Measurements from ENCODE around the gene TBC1D22A. TPM values are rescaled to one million over a fixed set of nuclear protein-coding genes. Genes with fewer than 3 reads are reported as not detected.

TBC1D22A gene
- total and polyA plus RNA-seq, 2 experiments from 2014 or later, result 9.6 to 13.3 TPM

- H3K4me1 ChIP-seq (ENCODE audit: insufficient read depth), result peaks cover 3% of the 10 kb centered on the region; the same call in 1 of the 2 replicates
- no peak overlapping the region for H2AFZ ChIP-seq
- H3K27ac ChIP-seq (ENCODE audit: low read depth), result no peak overlapping the region
- H3K27ac Mint-ChIP-seq, result no peak overlapping the region
- no peak overlapping the region for H3K4me3 ChIP-seq
- ATAC-seq (no peak), DNase-seq (ENCODE audit: low spot score) (no peak)
- H3F3A ChIP-seq (replicated peaks; ENCODE audit: low read depth), result 0 out of 2 replicates have a peak, but pooled peaks cover 3% of the 10 kb centered on the region
- no peaks in the 10 kb centered on the region for H3K27me3 ChIP-seq (ENCODE audit: insufficient read depth)
- peaks cover 20% of the 10 kb centered on the region for H3K36me3 Mint-ChIP-seq (ENCODE audit: low read depth)
- H3K9me2 ChIP-seq (ENCODE audit: insufficient read depth), result no peaks in the 10 kb centered on the region
- peaks cover 5% of the 10 kb centered on the region for H4K20me1 ChIP-seq (replicated peaks; ENCODE audit: insufficient read depth)
- no peaks in the 10 kb centered on the region for H3K36me3 ChIP-seq (ENCODE audit: insufficient read depth)
- H3K79me2 ChIP-seq (replicated peaks; ENCODE audit: insufficient read depth), result peaks cover 16% of the 10 kb centered on the region
- TF ChIP-seq NANOG (IDR thresholded peaks at IDR 0.05; ENCODE audit: borderline replicate concordance) (no peak), ETS1 (IDR thresholded peaks at IDR 0.05) (no peak), STAT1 (IDR thresholded peaks at IDR 0.05; ENCODE audit: unreplicated experiment) (no peak), CREB1 (CRISPR knock-in tag; IDR thresholded peaks at IDR 0.05; ENCODE audit: low read depth) (no peak), CTCF (conservative IDR thresholded peaks at IDR 0.05; ENCODE audit: low read depth in 2 of 2) (no peak), EZH2phosphoT487 (IDR thresholded peaks at IDR 0.05; ENCODE audit: unreplicated experiment) (no peak), ZNF114 (CRISPR knock-in tag; IDR thresholded peaks at IDR 0.05) (no peak), ZNF462 (CRISPR knock-in tag; IDR thresholded peaks at IDR 0.05) (no peak), EZH2 (IDR thresholded peaks at IDR 0.05; ENCODE audit: low read depth, unreplicated experiment) (no peak), ZNF331 (CRISPR knock-in tag; IDR thresholded peaks at IDR 0.05; ENCODE audit: low read depth) (no peak), POLR2AphosphoS5 (IDR thresholded peaks at IDR 0.05; ENCODE audit: low read depth) (no peak), REST (IDR thresholded peaks at IDR 0.05; ENCODE audit: unreplicated experiment) (no peak), JUNB (IDR thresholded peaks at IDR 0.05; ENCODE audit: unreplicated experiment) (no peak)
- peaks cover 13% of the 10 kb centered on the region for H3K4me1 Mint-ChIP-seq
- H3K27me3 Mint-ChIP-seq (ENCODE audit: insufficient read depth, low read depth, poor library complexity), result peaks cover 20% of the 10 kb centered on the region
- H3K4me3 Mint-ChIP-seq, result no peak overlapping the region
- H3K9me3 Mint-ChIP-seq, result no peaks in the 10 kb centered on the region
- H3K4me2 ChIP-seq, result no peak overlapping the region
Observed at GRCh38 chr22:46800102-46800857, 37.8 kb downstream of the TBC1D22A start.
